Cardiac muscle cell (in vitro differentiated cells and primary cell): ENCODE results near the gene CYS1. TPM values are rescaled to one million over a fixed set of nuclear protein-coding genes. Genes with fewer than 3 reads are reported as not detected.

Experiments used
- DNase-seq, 2 donors: peaks; one replicate each; pipeline versions ENCODE4 v3.0.0 to v3.0.0-alpha.2; 2010 to 2017; ENCODE audit warnings: low read depth in 1 of 2, low spot score in 1 of 2
- H3K27ac ChIP-seq: fragments of 200-600 bp; sonication (generic); 2 replicates; pipeline ENCODE4 v1.5.1; 2016
- H3K27me3 ChIP-seq: fragments of 200-600 bp; sonication (generic); 2 replicates; pipeline ENCODE4 v1.6.0; 2016; ENCODE audit warnings: control low read depth
- H3K36me3 ChIP-seq: fragments of 200-600 bp; sonication (generic); 2 replicates; pipeline ENCODE4 v1.5.1; 2016; ENCODE audit warnings: control low read depth
- H3K4me1 ChIP-seq: fragments of 200-600 bp; sonication (generic); 2 replicates; pipeline ENCODE4 v1.8.1; 2017; ENCODE audit warnings: low read depth, mild to moderate bottlenecking, mixed run types
- H3K4me3 ChIP-seq: fragments of 200-600 bp; sonication (generic); 2 replicates; pipeline ENCODE4 v1.5.1; 2016; ENCODE audit warnings: mild to moderate bottlenecking
- H3K9me3 ChIP-seq: fragments of 200-600 bp; sonication (generic); 2 replicates; pipeline ENCODE4 v1.5.1; 2017; ENCODE audit warnings: low read depth, mild to moderate bottlenecking, control low read depth
- polyA plus RNA-seq: library from polyadenylated mRNA; unstranded; fragments of >200 nt; fragmentation: Nextera tagmentation; extraction: Ambion mirVana; gene quantifications from 2 replicates; pipeline ENCODE4 v1.2.1, GENCODE V29; 2016
- total RNA-seq: library from RNA; depleted of rRNA; stranded (reverse); fragments of >200 nt; gene quantifications from 2 replicates; pipeline ENCODE4 v1.2.3, GENCODE V29; 2016
- TF ChIP-seq, protein P1 (sequence below): IDR thresholded peaks from 2 replicates; pipeline ENCODE4 v1.5.1; 2012; ENCODE audit warnings: low read depth, mild to moderate bottlenecking, low read length

CYS1 gene
- total and polyA plus RNA-seq, 2 experiments from 2014 or later: 0.89 to 1.1 TPM

DNA sequence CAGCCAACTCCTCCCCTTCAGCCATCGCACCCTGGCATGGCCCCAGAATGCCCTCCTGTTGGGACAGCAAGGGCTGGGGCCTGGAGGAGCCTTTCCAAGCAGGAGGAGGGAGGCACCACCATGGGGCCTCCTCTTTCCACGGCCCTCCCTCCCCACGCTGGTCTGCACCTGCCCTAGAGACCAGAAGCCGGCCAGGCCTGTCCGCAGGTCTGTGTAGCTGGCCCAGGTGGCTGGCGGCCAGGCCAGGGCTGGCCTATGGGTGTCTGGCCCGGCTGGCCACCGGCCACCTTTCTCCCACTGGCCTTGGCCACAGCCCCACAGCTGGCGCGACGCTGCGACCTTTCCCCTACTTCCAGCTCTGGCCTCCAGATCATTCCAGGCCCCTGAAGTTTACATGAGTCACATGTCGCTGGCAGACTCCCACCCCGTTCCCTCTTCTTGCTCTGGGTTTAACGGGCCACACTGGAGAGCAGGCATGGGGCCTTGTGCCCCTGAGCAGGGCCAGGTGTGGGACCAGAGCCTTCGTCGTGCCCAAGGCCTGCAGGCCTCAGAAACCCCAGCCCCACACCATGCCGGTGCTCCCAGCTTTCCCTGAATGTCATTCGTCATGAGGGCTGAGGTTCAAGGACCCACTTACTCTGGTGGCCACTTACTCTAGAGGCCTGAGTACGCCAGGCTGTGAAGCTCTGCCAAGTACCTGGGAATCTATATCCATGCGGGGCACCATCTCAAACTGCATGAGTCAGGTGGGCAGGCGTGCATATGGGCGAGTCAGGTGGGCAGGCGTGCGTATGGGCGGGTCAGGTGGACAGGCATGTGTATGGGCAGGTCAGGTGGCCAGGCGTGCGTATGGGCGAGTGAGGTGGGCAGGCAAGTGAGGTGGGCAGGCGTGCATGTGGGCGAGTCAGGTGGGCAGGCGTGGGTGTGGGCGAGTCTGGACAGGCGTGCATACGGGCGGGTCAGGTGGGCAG, 70.1 kb downstream of the CYS1 start:
- no peaks in the 10 kb centered on the region for H3K27me3 ChIP-seq
- H3K4me1 ChIP-seq: peaks cover 5% of the 10 kb centered on the region
- DNase-seq: peak in 1 of 2 donors; percentile 77
- TF ChIP-seq, protein P1, sequence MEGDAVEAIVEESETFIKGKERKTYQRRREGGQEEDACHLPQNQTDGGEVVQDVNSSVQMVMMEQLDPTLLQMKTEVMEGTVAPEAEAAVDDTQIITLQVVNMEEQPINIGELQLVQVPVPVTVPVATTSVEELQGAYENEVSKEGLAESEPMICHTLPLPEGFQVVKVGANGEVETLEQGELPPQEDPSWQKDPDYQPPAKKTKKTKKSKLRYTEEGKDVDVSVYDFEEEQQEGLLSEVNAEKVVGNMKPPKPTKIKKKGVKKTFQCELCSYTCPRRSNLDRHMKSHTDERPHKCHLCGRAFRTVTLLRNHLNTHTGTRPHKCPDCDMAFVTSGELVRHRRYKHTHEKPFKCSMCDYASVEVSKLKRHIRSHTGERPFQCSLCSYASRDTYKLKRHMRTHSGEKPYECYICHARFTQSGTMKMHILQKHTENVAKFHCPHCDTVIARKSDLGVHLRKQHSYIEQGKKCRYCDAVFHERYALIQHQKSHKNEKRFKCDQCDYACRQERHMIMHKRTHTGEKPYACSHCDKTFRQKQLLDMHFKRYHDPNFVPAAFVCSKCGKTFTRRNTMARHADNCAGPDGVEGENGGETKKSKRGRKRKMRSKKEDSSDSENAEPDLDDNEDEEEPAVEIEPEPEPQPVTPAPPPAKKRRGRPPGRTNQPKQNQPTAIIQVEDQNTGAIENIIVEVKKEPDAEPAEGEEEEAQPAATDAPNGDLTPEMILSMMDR: no peak
- no peak overlapping the region for H3K27ac ChIP-seq
- H3K36me3 ChIP-seq: no peaks in the 10 kb centered on the region
- H3K4me3 ChIP-seq: no peak overlapping the region
- no peaks in the 10 kb centered on the region for H3K9me3 ChIP-seq

DNA sequence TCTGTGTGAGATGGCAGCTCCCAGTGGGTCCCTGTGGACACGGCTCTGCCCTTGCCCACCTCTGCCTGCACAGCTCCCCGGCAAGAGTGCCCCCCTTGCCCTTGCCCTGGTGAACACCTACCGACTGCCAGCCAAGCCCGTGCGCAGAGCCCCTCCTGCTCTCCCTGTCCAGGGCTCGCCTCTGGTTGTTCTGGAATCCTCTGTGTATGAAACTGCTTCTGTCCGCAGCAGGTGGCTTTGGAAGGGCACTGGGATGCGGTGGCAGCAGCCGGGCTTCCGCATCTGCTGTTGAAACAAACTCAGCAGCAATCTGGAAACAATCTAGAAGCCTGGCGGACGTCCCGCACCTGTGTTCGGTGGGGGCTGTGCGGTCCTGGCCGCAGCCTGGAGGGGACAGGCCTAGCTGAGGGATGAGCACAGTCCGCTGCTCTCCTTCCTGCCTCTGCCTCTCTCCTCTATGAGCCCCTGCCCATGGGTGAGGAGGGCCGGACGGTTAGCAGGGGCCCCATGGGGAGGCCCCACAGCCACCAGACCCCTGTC, 70.9 kb downstream of the CYS1 start:
- Histone ChIP-seq H3K4me3 (no peak overlapping the region), H3K36me3 (no peaks in the 10 kb centered on the region), H3K27ac (no peak overlapping the region), H3K9me3 (no peaks in the 10 kb centered on the region), H3K27me3 (no peaks in the 10 kb centered on the region), H3K4me1 (peaks cover 5% of the 10 kb centered on the region)
- TF ChIP-seq, protein P1: no peak
- DNase-seq: no peak

DNA sequence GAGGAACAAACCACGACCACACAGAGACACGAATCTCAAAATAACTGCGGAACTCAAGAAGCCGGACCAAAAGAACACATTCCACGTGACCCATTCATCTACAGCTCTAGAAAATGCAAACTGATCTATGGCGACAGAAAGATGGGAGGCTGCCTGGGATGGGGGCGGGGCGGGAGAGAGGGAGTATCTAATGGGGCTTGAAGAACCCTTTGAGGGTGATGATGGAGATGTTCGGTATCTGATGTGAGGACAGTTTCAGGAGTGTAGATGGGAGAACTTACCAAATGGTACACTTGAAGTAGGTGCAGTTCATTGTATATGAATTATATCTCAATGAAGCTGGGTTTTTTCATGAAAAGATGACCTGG, 71.4 kb downstream of the CYS1 start:
- H3K4me3 ChIP-seq: no peak overlapping the region
- no peaks in the 10 kb centered on the region for H3K36me3 ChIP-seq
- no peak for DNase-seq
- TF ChIP-seq, protein P1: no peak
- H3K27me3 ChIP-seq: no peaks in the 10 kb centered on the region
- H3K27ac ChIP-seq: no peak overlapping the region
- peaks cover 5% of the 10 kb centered on the region for H3K4me1 ChIP-seq
- H3K9me3 ChIP-seq: no peaks in the 10 kb centered on the region

DNA sequence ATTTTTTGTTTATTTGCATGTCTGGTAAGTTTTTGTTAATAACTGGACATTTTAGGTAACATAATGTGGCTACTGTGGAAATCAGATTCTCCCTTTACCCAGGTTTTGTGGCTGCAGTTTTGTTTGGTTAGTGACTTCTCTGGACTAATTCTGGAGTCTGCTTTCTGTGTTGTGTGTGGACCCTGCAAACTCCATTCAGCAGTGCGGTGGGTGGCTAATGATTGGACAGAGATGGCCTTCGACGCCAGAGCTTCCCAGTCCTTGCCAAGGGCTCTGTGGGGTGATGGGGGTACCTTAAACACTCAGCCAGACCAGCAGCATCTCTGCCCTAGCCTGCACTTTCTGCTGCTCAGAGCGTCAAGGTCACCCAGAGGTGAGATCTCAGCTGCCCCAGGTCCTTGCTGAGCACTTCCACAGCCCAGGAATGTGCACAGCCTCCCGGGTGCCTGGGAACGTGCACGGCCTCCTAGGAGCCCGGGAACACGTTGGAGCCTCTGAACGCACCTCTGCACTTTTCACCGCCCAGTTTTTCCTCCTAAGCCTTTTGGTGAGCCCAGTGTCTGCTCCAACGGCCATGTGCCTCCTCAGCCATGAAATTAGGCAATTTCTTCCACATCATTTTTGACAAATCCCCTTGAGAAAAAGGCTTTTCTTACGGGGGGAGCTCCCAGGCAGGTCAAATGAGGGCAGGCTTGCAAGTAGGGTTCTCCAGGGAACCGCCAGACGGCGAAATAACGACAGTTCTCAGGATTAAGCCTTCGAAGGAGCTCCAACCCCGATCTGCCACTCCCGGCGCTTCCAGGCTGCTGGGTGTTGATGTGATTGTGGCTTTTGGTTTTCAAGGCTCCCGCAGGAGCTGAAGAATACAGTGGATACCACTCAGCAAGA, 72.0 kb downstream of the CYS1 start:
- no peaks in the 10 kb centered on the region for H3K27me3 ChIP-seq
- TF ChIP-seq, protein P1: no peak
- H3K4me1 ChIP-seq: peaks cover 5% of the 10 kb centered on the region
- no peak for DNase-seq
- H3K36me3 ChIP-seq: no peaks in the 10 kb centered on the region
- H3K27ac ChIP-seq: no peak overlapping the region
- H3K4me3 ChIP-seq: no peak overlapping the region
- H3K9me3 ChIP-seq: no peaks in the 10 kb centered on the region

DNA sequence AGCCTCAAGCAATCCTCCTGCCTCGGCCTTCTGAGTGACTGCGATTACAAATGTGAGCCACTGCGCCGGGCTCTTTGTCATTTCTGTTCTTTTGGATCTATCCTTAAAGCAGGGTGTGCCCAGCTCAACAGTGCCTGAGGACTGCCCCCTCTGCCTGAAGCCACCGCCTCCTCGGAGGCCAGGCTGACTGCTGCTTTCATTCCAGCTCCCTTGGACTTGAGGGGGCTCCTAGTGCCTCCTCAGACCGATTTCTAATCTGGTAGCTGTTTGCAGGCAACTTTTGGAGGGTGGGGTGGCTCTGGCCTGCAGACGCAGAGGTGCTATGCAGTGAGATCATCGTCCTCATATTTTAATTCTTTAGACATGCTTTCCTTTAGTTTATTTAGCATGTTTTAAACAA, 72.8 kb downstream of the CYS1 start:
- TF ChIP-seq, protein P1: no peak
- Histone ChIP-seq H3K4me1 (peaks cover 5% of the 10 kb centered on the region), H3K27me3 (no peaks in the 10 kb centered on the region), H3K36me3 (no peaks in the 10 kb centered on the region), H3K9me3 (no peaks in the 10 kb centered on the region), H3K4me3 (no peak overlapping the region), H3K27ac (no peak overlapping the region)
- no peak for DNase-seq

Other genes starting within 250 kb of the CYS1 start
- gene TAF1B, start 236.9 kb downstream of the CYS1 start, total RNA-seq: 6.7 and 11.2 TPM in 2 replicates
- gene TAF1B, start 236.9 kb downstream of the CYS1 start, polyA plus RNA-seq: 14.2 and 18.8 TPM in 2 replicates
- gene GRHL1, start 128.7 kb downstream of the CYS1 start, total RNA-seq: 1.3 and 1.5 TPM in 2 replicates
- 0.92 TPM in 1 of 2 replicates, not detected in the other for gene GRHL1, start 128.7 kb downstream of the CYS1 start, polyA plus RNA-seq
- 11.0 and 11.9 TPM in 2 replicates for gene KLF11, start 36.9 kb downstream of the CYS1 start, total RNA-seq
- gene KLF11, start 36.9 kb downstream of the CYS1 start, polyA plus RNA-seq: 13.0 and 14.4 TPM in 2 replicates
- 14.0 and 20.7 TPM in 2 replicates for gene RRM2, start 42.3 kb upstream of the CYS1 start, total RNA-seq
- 43.7 and 61.3 TPM in 2 replicates for gene RRM2, start 42.3 kb upstream of the CYS1 start, polyA plus RNA-seq
- 25.5 and 26.1 TPM in 2 replicates for gene HPCAL1, start 222.5 kb upstream of the CYS1 start, total RNA-seq
- 13.4 and 14.5 TPM in 2 replicates for gene HPCAL1, start 222.5 kb upstream of the CYS1 start, polyA plus RNA-seq